HEK293 (cell line): ENCODE measurements around the gene LAG3.
A peak's percentile ranks its signal among the peaks of the same experiment; 100 is the strongest.

ENCODE experiments used
- BCL11A ChIP-seq: fragments of 450-650 bp; formaldehyde crosslinking; IDR thresholded peaks from 2 replicates; pipeline ENCODE4 v1.5.1; 2016; ENCODE audit warnings: low read depth, missing biosample characterization, missing genetic modification characterization
- GLIS1 ChIP-seq: fragments of 450-650 bp; formaldehyde crosslinking; IDR thresholded peaks from 2 replicates; pipeline ENCODE4 v1.5.1; 2016; ENCODE audit warnings: missing biosample characterization, missing genetic modification characterization
- RBAK ChIP-seq: fragments of 450-650 bp; formaldehyde crosslinking; IDR thresholded peaks from 2 replicates; pipeline ENCODE4 v1.5.1; 2016; ENCODE audit warnings: missing biosample characterization, missing genetic modification characterization
- SCRT1 ChIP-seq: fragments of 450-650 bp; formaldehyde crosslinking; IDR thresholded peaks from 2 replicates; pipeline ENCODE4 v1.5.1; 2016; ENCODE audit warnings: missing biosample characterization, missing genetic modification characterization, borderline replicate concordance
- ZBTB7A ChIP-seq: fragments of 450-650 bp; formaldehyde crosslinking; IDR thresholded peaks from 2 replicates; pipeline ENCODE4 v1.5.1; 2016; ENCODE audit warnings: low read depth, missing biosample characterization, missing genetic modification characterization
- ZBTB8A ChIP-seq: fragments of 450-650 bp; formaldehyde crosslinking; IDR thresholded peaks from 2 replicates; pipeline ENCODE4 v1.5.1; 2016; ENCODE audit warnings: missing biosample characterization, missing genetic modification characterization
- ZNF16 ChIP-seq: fragments of 450-650 bp; formaldehyde crosslinking; IDR thresholded peaks from 2 replicates; pipeline ENCODE4 v1.5.1; 2016; ENCODE audit warnings: low read depth, missing biosample characterization, missing genetic modification characterization
- ZNF184 ChIP-seq: fragments of 450-650 bp; IDR thresholded peaks from 2 replicates; pipeline ENCODE4 v1.5.1; 2018; ENCODE audit warnings: missing biosample characterization, mild to moderate bottlenecking, missing genetic modification characterization
- ZNF19 ChIP-seq: fragments of 450-650 bp; formaldehyde crosslinking; IDR thresholded peaks from 2 replicates; pipeline ENCODE4; 2016; ENCODE audit warnings: missing biosample characterization, missing genetic modification characterization, low read depth
- ZNF223 ChIP-seq: fragments of 450-650 bp; formaldehyde crosslinking; IDR thresholded peaks from 2 replicates; pipeline ENCODE4 v1.5.1; 2016; ENCODE audit warnings: missing biosample characterization, missing genetic modification characterization
- ZNF561 ChIP-seq: fragments of 450-650 bp; IDR thresholded peaks from 2 replicates; pipeline ENCODE4 v1.5.1; 2018; ENCODE audit warnings: missing biosample characterization, missing genetic modification characterization, borderline replicate concordance
- ZNF670 ChIP-seq: fragments of 450-650 bp; formaldehyde crosslinking; IDR thresholded peaks from 2 replicates; pipeline ENCODE4 v1.5.1; 2016; ENCODE audit warnings: missing biosample characterization, missing genetic modification characterization, low read depth
- ZNF677 ChIP-seq: fragments of 450-650 bp; IDR thresholded peaks from 2 replicates; pipeline ENCODE4 v1.5.0; 2018; ENCODE audit warnings: missing biosample characterization, mild to moderate bottlenecking, missing genetic modification characterization, moderate library complexity
- ZNF747 ChIP-seq: fragments of 450-650 bp; formaldehyde crosslinking; IDR thresholded peaks from 2 replicates; pipeline ENCODE4 v1.5.1; 2016; ENCODE audit warnings: missing biosample characterization, missing genetic modification characterization
- ZSCAN23 ChIP-seq: fragments of 450-650 bp; formaldehyde crosslinking; IDR thresholded peaks from 2 replicates; pipeline ENCODE4 v1.5.1; 2016; ENCODE audit warnings: missing biosample characterization, missing genetic modification characterization
- TF ChIP-seq, protein P1 (sequence below): fragments of 450-650 bp; formaldehyde crosslinking; IDR thresholded peaks from 2 replicates; pipeline ENCODE4 v1.5.1; 2016; ENCODE audit warnings: missing biosample characterization, missing genetic modification characterization, low read depth
- TF ChIP-seq, protein P2 (sequence below): fragments of 450-650 bp; formaldehyde crosslinking; IDR thresholded peaks from 2 replicates; pipeline ENCODE4 v1.5.1; 2016; ENCODE audit warnings: missing biosample characterization, missing genetic modification characterization
- TF ChIP-seq, protein P3 (sequence below): fragments of 450-650 bp; formaldehyde crosslinking; IDR thresholded peaks from 2 replicates; pipeline ENCODE4 v1.5.1; 2016; ENCODE audit warnings: missing biosample characterization, missing genetic modification characterization, borderline replicate concordance
- TF ChIP-seq, protein P4 (sequence below): fragments of 450-650 bp; formaldehyde crosslinking; IDR thresholded peaks from 2 replicates; pipeline ENCODE4 v1.5.1; 2016; ENCODE audit warnings: missing biosample characterization, missing genetic modification characterization
- TF ChIP-seq, protein P5 (sequence below): fragments of 450-650 bp; formaldehyde crosslinking; IDR thresholded peaks from 2 replicates; pipeline ENCODE4 v1.5.1; 2016; ENCODE audit warnings: missing biosample characterization, missing genetic modification characterization
- TF ChIP-seq, protein P6 (sequence below): fragments of 450-650 bp; formaldehyde crosslinking; conservative IDR thresholded peaks from 2 replicates; pipeline ENCODE4 v1.5.1; 2016; ENCODE audit warnings: low read depth, missing biosample characterization, missing genetic modification characterization

The LAG3 gene

DNA sequence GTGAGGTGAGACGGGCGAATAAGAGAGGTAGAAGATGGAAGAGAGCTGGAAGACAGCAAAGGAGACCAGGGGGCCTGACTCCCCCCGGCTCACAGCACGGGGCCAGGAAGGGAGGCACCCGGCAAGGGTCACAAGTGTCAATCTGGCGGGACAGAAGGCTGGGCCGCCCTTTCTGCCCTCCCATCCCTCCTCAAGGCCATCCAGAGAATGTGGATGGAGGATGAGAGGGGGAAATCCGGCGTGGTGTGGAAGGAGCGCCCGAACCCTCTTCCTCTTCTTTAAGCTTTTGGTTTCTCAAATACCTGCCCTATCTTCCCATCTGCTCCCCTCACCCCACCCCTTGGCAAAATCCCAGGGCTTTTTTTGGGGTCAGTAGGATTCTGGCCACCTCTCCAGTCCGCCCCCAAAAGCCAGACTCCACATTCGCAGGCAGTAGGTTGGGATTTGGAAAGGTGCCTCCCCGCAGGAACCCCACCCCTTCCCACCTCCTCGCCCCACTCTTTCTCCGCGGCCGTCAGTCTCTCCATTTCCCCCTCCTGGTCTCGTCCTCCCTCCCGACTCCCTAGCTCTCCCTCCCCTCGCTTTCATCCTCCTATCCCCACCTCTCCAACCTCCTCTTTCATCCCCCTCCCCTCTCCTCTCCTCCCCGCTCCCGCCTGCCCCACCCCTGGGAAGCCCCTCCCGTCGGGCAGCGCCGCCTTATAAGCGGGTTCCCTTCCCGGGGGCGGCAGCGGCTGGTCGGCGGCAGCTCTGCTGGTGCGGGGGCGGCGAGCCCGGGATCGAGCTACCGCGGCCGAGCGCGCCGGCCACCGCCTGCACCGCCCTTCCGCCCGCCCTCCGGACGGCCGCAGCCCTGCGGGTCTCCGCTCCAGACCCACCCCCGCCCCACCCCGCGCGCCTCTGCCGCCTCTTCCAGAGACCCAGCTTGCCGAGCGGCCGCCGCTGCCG, 6.4 kb upstream of the LAG3 start, which contains the start of gene PTMS (continued):
- TF ChIP-seq, protein P1, sequence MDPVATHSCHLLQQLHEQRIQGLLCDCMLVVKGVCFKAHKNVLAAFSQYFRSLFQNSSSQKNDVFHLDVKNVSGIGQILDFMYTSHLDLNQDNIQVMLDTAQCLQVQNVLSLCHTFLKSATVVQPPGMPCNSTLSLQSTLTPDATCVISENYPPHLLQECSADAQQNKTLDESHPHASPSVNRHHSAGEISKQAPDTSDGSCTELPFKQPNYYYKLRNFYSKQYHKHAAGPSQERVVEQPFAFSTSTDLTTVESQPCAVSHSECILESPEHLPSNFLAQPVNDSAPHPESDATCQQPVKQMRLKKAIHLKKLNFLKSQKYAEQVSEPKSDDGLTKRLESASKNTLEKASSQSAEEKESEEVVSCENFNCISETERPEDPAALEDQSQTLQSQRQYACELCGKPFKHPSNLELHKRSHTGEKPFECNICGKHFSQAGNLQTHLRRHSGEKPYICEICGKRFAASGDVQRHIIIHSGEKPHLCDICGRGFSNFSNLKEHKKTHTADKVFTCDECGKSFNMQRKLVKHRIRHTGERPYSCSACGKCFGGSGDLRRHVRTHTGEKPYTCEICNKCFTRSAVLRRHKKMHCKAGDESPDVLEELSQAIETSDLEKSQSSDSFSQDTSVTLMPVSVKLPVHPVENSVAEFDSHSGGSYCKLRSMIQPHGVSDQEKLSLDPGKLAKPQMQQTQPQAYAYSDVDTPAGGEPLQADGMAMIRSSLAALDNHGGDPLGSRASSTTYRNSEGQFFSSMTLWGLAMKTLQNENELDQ (tag by site-specific recombination) = no peak
- TF ChIP-seq ZNF19 (tag by site-specific recombination) (no peak), ZBTB7A (peak; percentile 34; the same call in 1 of the 2 replicates), ZBTB8A (tag by site-specific recombination) (peak; percentile 80), ZNF16 (tag by site-specific recombination) (no peak), BCL11A (tag by site-specific recombination) (0 out of 2 replicates have a peak, but pooled peaks have one; percentile 53), ZNF561 (tag by site-specific recombination) (peak; percentile 37; the same call in 1 of the 2 replicates), ZNF223 (tag by site-specific recombination) (no peak), SCRT1 (tag by site-specific recombination) (no peak), ZNF184 (tag by site-specific recombination) (no peak), ZNF747 (no peak), GLIS1 (tag by site-specific recombination) (peak; percentile 80), ZSCAN23 (tag by site-specific recombination) (no peak), ZNF670 (no peak), RBAK (tag by site-specific recombination) (no peak), ZNF677 (no peak)
- TF ChIP-seq, protein P2, sequence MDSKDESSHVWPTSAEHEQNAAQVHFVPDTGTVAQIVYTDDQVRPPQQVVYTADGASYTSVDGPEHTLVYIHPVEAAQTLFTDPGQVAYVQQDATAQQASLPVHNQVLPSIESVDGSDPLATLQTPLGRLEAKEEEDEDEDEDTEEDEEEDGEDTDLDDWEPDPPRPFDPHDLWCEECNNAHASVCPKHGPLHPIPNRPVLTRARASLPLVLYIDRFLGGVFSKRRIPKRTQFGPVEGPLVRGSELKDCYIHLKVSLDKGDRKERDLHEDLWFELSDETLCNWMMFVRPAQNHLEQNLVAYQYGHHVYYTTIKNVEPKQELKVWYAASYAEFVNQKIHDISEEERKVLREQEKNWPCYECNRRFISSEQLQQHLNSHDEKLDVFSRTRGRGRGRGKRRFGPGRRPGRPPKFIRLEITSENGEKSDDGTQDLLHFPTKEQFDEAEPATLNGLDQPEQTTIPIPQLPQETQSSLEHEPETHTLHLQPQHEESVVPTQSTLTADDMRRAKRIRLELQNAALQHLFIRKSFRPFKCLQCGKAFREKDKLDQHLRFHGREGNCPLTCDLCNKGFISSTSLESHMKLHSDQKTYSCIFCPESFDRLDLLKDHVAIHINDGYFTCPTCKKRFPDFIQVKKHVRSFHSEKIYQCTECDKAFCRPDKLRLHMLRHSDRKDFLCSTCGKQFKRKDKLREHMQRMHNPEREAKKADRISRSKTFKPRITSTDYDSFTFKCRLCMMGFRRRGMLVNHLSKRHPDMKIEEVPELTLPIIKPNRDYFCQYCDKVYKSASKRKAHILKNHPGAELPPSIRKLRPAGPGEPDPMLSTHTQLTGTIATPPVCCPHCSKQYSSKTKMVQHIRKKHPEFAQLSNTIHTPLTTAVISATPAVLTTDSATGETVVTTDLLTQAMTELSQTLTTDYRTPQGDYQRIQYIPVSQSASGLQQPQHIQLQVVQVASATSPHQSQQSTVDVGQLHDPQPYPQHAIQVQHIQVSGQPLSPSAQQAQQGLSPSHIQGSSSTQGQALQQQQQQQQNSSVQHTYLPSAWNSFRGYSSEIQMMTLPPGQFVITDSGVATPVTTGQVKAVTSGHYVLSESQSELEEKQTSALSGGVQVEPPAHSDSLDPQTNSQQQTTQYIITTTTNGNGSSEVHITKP (tag by site-specific recombination) = peak; percentile 92
- TF ChIP-seq, protein P3, sequence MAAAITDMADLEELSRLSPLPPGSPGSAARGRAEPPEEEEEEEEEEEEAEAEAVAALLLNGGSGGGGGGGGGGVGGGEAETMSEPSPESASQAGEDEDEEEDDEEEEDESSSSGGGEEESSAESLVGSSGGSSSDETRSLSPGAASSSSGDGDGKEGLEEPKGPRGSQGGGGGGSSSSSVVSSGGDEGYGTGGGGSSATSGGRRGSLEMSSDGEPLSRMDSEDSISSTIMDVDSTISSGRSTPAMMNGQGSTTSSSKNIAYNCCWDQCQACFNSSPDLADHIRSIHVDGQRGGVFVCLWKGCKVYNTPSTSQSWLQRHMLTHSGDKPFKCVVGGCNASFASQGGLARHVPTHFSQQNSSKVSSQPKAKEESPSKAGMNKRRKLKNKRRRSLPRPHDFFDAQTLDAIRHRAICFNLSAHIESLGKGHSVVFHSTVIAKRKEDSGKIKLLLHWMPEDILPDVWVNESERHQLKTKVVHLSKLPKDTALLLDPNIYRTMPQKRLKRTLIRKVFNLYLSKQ (tag by site-specific recombination) = no peak
- TF ChIP-seq, protein P4, sequence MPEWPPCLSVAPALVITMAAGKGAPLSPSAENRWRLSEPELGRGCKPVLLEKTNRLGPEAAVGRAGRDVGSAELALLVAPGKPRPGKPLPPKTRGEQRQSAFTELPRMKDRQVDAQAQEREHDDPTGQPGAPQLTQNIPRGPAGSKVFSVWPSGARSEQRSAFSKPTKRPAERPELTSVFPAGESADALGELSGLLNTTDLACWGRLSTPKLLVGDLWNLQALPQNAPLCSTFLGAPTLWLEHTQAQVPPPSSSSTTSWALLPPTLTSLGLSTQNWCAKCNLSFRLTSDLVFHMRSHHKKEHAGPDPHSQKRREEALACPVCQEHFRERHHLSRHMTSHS (tag by site-specific recombination) = no peak
- TF ChIP-seq, protein P5, sequence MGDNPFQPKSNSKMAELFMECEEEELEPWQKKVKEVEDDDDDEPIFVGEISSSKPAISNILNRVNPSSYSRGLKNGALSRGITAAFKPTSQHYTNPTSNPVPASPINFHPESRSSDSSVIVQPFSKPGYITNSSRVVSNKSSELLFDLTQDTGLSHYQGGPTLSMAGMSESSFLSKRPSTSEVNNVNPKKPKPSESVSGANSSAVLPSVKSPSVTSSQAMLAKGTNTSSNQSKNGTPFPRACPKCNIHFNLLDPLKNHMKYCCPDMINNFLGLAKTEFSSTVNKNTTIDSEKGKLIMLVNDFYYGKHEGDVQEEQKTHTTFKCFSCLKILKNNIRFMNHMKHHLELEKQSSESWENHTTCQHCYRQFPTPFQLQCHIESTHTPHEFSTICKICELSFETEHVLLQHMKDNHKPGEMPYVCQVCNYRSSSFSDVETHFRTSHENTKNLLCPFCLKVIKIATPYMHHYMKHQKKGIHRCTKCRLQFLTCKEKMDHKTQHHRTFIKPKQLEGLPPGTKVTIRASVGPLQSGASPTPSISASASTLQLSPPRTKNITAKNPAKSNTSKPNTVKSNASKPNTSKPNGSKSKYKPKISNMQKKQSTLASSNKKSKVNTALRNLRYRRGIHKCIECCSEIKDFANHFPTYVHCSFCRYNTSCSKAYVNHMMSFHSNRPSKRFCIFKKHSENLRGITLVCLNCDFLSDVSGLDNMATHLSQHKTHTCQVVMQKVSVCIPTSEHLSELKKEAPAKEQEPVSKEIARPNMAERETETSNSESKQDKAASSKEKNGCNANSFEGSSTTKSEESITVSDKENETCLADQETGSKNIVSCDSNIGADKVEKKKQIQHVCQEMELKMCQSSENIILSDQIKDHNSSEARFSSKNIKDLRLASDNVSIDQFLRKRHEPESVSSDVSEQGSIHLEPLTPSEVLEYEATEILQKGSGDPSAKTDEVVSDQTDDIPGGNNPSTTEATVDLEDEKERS (tag by site-specific recombination) = no peak
- TF ChIP-seq, protein P6, sequence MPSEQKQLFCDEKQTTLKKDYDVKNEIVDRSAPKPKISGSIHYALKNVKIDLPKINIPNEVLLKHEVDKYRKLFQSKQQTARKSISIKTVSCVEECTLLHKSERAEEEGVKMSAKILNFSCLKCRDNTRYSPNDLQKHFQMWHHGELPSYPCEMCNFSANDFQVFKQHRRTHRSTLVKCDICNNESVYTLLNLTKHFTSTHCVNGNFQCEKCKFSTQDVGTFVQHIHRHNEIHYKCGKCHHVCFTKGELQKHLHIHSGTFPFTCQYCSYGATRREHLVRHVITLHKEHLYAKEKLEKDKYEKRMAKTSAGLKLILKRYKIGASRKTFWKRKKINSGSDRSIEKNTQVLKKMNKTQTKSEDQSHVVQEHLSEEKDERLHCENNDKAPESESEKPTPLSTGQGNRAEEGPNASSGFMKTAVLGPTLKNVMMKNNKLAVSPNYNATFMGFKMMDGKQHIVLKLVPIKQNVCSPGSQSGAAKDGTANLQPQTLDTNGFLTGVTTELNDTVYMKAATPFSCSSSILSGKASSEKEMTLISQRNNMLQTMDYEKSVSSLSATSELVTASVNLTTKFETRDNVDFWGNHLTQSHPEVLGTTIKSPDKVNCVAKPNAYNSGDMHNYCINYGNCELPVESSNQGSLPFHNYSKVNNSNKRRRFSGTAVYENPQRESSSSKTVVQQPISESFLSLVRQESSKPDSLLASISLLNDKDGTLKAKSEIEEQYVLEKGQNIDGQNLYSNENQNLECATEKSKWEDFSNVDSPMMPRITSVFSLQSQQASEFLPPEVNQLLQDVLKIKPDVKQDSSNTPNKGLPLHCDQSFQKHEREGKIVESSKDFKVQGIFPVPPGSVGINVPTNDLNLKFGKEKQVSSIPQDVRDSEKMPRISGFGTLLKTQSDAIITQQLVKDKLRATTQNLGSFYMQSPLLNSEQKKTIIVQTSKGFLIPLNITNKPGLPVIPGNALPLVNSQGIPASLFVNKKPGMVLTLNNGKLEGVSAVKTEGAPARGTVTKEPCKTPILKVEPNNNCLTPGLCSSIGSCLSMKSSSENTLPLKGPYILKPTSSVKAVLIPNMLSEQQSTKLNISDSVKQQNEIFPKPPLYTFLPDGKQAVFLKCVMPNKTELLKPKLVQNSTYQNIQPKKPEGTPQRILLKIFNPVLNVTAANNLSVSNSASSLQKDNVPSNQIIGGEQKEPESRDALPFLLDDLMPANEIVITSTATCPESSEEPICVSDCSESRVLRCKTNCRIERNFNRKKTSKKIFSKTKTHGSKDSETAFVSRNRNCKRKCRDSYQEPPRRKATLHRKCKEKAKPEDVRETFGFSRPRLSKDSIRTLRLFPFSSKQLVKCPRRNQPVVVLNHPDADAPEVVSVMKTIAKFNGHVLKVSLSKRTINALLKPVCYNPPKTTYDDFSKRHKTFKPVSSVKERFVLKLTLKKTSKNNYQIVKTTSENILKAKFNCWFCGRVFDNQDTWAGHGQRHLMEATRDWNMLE = no peak
